Measurements from ENCODE around the gene ANKRD18A.

Gene ANKRD18A

DNA sequence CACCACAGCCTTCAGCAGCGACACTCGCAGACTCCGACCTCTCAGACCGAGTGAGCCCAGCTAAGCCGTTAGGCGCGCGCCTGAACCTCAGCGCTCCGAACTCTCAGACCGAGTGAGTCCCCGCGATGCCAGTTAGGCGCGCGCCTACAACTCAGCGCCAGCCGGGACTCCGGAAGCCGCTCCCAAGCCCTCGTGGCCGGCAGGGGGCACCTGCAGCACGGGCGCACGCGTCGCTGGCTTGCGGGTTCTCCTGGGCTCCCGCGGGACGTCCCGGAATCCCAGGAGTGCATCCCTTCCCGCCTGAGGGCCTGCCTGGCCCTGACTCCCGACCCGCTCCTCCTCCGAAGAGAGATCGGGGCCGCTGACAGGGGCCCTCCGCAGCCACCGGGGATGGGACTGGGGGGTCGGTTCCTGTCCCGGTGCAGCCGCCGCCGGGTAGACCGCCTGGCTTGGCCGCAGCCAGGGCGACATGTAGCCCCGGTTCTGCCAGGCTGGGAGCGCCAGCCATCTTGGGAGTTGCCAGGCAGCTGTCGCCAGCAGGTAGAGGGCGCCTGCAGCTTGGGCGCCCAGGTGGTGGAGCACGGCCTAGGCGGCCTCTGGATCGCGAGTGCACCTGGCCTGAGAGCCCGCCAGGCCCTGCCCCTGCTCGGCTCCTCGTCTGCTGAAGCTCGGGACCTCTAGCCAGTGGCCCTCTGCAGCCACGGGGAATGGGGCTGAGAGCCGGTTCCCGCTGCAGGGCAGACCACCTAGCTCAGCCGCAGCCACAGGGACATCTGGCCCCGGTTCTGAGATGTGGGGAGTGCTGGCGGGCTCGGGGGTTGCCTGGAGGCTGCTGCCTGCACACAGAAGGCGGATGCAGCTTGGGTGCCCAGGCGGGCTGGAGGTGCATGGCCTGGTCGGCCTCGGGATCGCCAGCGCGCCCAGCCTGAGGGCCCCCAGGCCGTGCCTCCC is at the start of gene ANKRD18A:
TSS of gene ANKRD18A (minus strand) at position 114 of the 951 bp plus-strand sequence. CDS start 311 bp downstream, outside the sequence.
- Histone ChIP-seq H3K4me3 (ENCODE audit: low read depth, low read length, poor library complexity, severe bottlenecking) (no peak within 1 kb of the TSS), H3K9ac (ENCODE audit: low read length) (no peak within 1 kb of the TSS), H2AFZ (ENCODE audit: low read length) (no peak within 1 kb of the TSS), H3K9me3 (ENCODE audit: low read length) (no peaks in the 10 kb centered on the region), H3K36me3 (ENCODE audit: insufficient read depth, low read length) (no peaks in the 10 kb centered on the region), H3K27me3 (ENCODE audit: insufficient read depth, low read length) (no peaks in the 10 kb centered on the region), H4K20me1 (ENCODE audit: insufficient read depth, low read length) (no peaks in the 10 kb centered on the region), H3K4me2 (ENCODE audit: low read length) (no peak within 1 kb of the TSS), H3K79me2 (ENCODE audit: insufficient read depth, low read length) (no peaks in the 10 kb centered on the region), H3F3A (ENCODE audit: insufficient read depth, low read length) (no peaks in the 10 kb centered on the region), H3K4me1 (ENCODE audit: insufficient read depth, low read length, severe bottlenecking) (no peaks in the 10 kb centered on the region), H3K27ac (ENCODE audit: low read depth, low read length, poor library complexity, severe bottlenecking) (no peak within 1 kb of the TSS), H3K9me2 (ENCODE audit: low read depth, low read length) (no peaks in the 10 kb centered on the region)
- no peak for TF ChIP-seq EZH2 (IDR thresholded peaks at IDR 0.05; ENCODE audit: borderline replicate concordance, low read length)
- TF ChIP-seq, protein P1, sequence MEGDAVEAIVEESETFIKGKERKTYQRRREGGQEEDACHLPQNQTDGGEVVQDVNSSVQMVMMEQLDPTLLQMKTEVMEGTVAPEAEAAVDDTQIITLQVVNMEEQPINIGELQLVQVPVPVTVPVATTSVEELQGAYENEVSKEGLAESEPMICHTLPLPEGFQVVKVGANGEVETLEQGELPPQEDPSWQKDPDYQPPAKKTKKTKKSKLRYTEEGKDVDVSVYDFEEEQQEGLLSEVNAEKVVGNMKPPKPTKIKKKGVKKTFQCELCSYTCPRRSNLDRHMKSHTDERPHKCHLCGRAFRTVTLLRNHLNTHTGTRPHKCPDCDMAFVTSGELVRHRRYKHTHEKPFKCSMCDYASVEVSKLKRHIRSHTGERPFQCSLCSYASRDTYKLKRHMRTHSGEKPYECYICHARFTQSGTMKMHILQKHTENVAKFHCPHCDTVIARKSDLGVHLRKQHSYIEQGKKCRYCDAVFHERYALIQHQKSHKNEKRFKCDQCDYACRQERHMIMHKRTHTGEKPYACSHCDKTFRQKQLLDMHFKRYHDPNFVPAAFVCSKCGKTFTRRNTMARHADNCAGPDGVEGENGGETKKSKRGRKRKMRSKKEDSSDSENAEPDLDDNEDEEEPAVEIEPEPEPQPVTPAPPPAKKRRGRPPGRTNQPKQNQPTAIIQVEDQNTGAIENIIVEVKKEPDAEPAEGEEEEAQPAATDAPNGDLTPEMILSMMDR (IDR thresholded peaks at IDR 0.05; ENCODE audit: low read length) = no peak

DNA sequence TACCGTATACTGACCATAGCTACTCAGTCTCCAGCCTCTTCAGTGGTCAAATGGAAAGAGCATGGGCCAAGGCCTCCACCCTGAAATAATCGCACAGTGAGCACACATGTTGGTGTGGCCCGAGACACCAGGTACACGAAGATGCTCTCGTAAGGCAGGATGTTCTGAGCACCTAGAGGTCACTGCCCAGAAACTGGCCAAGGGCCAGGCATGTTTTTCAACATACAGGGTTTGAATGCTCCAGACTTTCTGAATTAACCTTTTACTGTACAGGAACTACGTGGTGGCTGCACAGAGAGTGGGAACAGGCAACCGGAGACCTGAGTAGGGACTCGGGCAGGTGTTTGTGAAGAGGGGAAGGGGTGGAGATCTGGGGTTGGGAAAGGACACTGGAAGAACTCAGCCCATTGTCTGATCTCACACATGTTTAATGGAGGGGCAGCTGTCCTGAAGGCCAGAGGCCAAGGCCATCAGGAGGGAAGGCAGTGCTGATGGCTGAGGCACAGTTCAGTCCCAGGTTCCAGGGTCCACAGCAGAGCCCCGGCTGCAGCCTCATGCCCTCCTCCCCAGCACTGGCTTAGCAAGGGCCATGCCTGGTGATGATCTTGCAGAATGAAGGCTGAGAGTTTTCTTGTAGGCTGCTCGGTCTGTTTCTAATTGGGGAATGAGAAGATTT is 48.5 kb upstream of the ANKRD18A start:
- Histone ChIP-seq H3K27ac (ENCODE audit: low read depth, low read length, poor library complexity, severe bottlenecking) (no peak overlapping the region), H3K9me3 (ENCODE audit: low read length) (no peaks in the 10 kb centered on the region), H3K79me2 (ENCODE audit: insufficient read depth, low read length) (no peaks in the 10 kb centered on the region), H3F3A (ENCODE audit: insufficient read depth, low read length) (no peaks in the 10 kb centered on the region), H2AFZ (ENCODE audit: low read length) (no peak overlapping the region), H3K4me1 (ENCODE audit: insufficient read depth, low read length, severe bottlenecking) (no peaks in the 10 kb centered on the region), H3K9ac (ENCODE audit: low read length) (no peak overlapping the region), H4K20me1 (ENCODE audit: insufficient read depth, low read length) (no peaks in the 10 kb centered on the region), H3K27me3 (ENCODE audit: insufficient read depth, low read length) (no peaks in the 10 kb centered on the region), H3K4me3 (ENCODE audit: low read depth, low read length, poor library complexity, severe bottlenecking) (no peak overlapping the region), H3K4me2 (ENCODE audit: low read length) (no peak overlapping the region), H3K9me2 (ENCODE audit: low read depth, low read length) (no peaks in the 10 kb centered on the region), H3K36me3 (ENCODE audit: insufficient read depth, low read length) (no peaks in the 10 kb centered on the region)
- TF ChIP-seq, protein P1 (IDR thresholded peaks at IDR 0.05; ENCODE audit: low read length) = no peak
- no peak for TF ChIP-seq EZH2 (IDR thresholded peaks at IDR 0.05; ENCODE audit: borderline replicate concordance, low read length)

GRCh38 chr9:38662763-38663593 is 42.6 kb upstream of the ANKRD18A start:
- Histone ChIP-seq H2AFZ (ENCODE audit: low read length) (no peak overlapping the region), H3K9me2 (ENCODE audit: low read depth, low read length) (no peaks in the 10 kb centered on the region)
- TF ChIP-seq, protein P1 (IDR thresholded peaks at IDR 0.05; ENCODE audit: low read length) = no peak
- no peak for TF ChIP-seq EZH2 (IDR thresholded peaks at IDR 0.05; ENCODE audit: borderline replicate concordance, low read length)

More at GRCh38 chr9:38662763-38663593, 42.6 kb upstream of the ANKRD18A start:
- H3F3A ChIP-seq (ENCODE audit: insufficient read depth, low read length) = no peaks in the 10 kb centered on the region
- no peaks in the 10 kb centered on the region for H3K9me3 ChIP-seq (ENCODE audit: low read length)
- no peaks in the 10 kb centered on the region for H3K36me3 ChIP-seq (ENCODE audit: insufficient read depth, low read length)
- no peak overlapping the region for H3K27ac ChIP-seq (ENCODE audit: low read depth, low read length, poor library complexity, severe bottlenecking)
- no peaks in the 10 kb centered on the region for H3K27me3 ChIP-seq (ENCODE audit: insufficient read depth, low read length)
- H3K4me2 ChIP-seq (ENCODE audit: low read length) = no peak overlapping the region
- no peak overlapping the region for H3K4me3 ChIP-seq (ENCODE audit: low read depth, low read length, poor library complexity, severe bottlenecking)
- no peak overlapping the region for H3K9ac ChIP-seq (ENCODE audit: low read length)
- H3K4me1 ChIP-seq (ENCODE audit: insufficient read depth, low read length, severe bottlenecking) = no peaks in the 10 kb centered on the region
- no peaks in the 10 kb centered on the region for H4K20me1 ChIP-seq (ENCODE audit: insufficient read depth, low read length)
- no peaks in the 10 kb centered on the region for H3K79me2 ChIP-seq (ENCODE audit: insufficient read depth, low read length)

Measured in OCI-LY1 (cell line).